Ishikawa (cell line): ENCODE data around the gene TRIM27.

ENCODE experiments used
- CEBPB ChIP-seq: IDR thresholded peaks from 2 replicates; pipeline ENCODE4 v1.6.1; 2012
- EGR1 ChIP-seq: IDR thresholded peaks from 2 replicates; pipeline ENCODE4 v1.6.1; 2012
- NFIC ChIP-seq: IDR thresholded peaks from 2 replicates; pipeline ENCODE4 v1.6.1; 2012
- RAD21 ChIP-seq: IDR thresholded peaks from 2 replicates; pipeline ENCODE4 v1.6.1; 2012; ENCODE audit warnings: low read depth
- REST ChIP-seq: IDR thresholded peaks from 2 replicates; pipeline ENCODE4 v1.6.1; 2012; ENCODE audit warnings: low read depth, mild to moderate bottlenecking
- TAF1 ChIP-seq: IDR thresholded peaks from 2 replicates; pipeline ENCODE4 v1.6.1; 2012; ENCODE audit warnings: low read depth, mild to moderate bottlenecking
- TCF12 ChIP-seq: IDR thresholded peaks from 2 replicates; pipeline ENCODE4 v1.6.1; 2012; ENCODE audit warnings: low read depth
- USF1 ChIP-seq: IDR thresholded peaks from 2 replicates; pipeline ENCODE4 v1.6.1; 2012

- TF ChIP-seq TAF1 = no peak
- TF ChIP-seq RAD21 = no peak
- no peak for TF ChIP-seq USF1
- no peak for TF ChIP-seq TCF12
- no peak for TF ChIP-seq REST
- TF ChIP-seq EGR1 = no peak
- no peak for TF ChIP-seq NFIC
- TF ChIP-seq CEBPB = no peak
Measured at GRCh38 chr6:28948782-28949486, 25.1 kb upstream of the TRIM27 start.
